HG02884 (cell line): Measurements from ENCODE around the gene GNAT1.

Experiments
- ATAC-seq: cut with Tn5 transposase; IDR thresholded peaks from one replicate; pipeline ENCODE4 v1.9.1; 2021; ENCODE audit warnings: mild to moderate bottlenecking, moderate library complexity; ENCODE audit not compliant: unreplicated experiment

GNAT1 gene

GRCh38 chr3:50190936-50191660 is at the start of gene GNAT1:
Gene GNAT1 (plus strand): TSS chr3:50191610. CDS start chr3:50191726, 116 bp downstream.
- no peak for ATAC-seq

GRCh38 chr3:50146316-50146901 is 45.0 kb upstream of the GNAT1 start:
- ATAC-seq: no peak

GRCh38 chr3:50147016-50147415 is 44.4 kb upstream of the GNAT1 start:
- ATAC-seq: no peak

- ATAC-seq: no peak
Observed at GRCh38 chr3:50147447-50147846, 44.0 kb upstream of the GNAT1 start.

- no peak for ATAC-seq
Observed at GRCh38 chr3:50147861-50148260, 43.5 kb upstream of the GNAT1 start.

GRCh38 chr3:50150404-50150750 is 41.0 kb upstream of the GNAT1 start:
- ATAC-seq: no peak

GRCh38 chr3:50150863-50151686 is 40.3 kb upstream of the GNAT1 start:
- ATAC-seq: no peak

- no peak for ATAC-seq
Observed at GRCh38 chr3:50151728-50152127, 39.7 kb upstream of the GNAT1 start.

GRCh38 chr3:50153782-50154475 is 37.5 kb upstream of the GNAT1 start:
- ATAC-seq: no peak

GRCh38 chr3:50154476-50154839 is 37.0 kb upstream of the GNAT1 start:
- no peak for ATAC-seq

GRCh38 chr3:50154840-50155490 is 36.4 kb upstream of the GNAT1 start, which contains the start of gene SEMA3F:
Gene SEMA3F (plus strand): TSS chr3:50155324. CDS start chr3:50159623, 4,299 bp downstream.
- ATAC-seq: no peak

- ATAC-seq: no peak
Observed at GRCh38 chr3:50155491-50155878, 35.9 kb upstream of the GNAT1 start.

GRCh38 chr3:50155891-50156290 is 35.5 kb upstream of the GNAT1 start:
- ATAC-seq: no peak

GRCh38 chr3:50156549-50157493 is 34.6 kb upstream of the GNAT1 start:
- ATAC-seq: no peak

GRCh38 chr3:50157827-50158529 is 33.4 kb upstream of the GNAT1 start:
- no peak for ATAC-seq

- ATAC-seq: no peak
Observed at GRCh38 chr3:50158530-50159146, 32.8 kb upstream of the GNAT1 start.

- ATAC-seq: no peak
Observed at GRCh38 chr3:50160561-50160983, 30.8 kb upstream of the GNAT1 start.

GRCh38 chr3:50161320-50161719 is 30.1 kb upstream of the GNAT1 start:
- no peak for ATAC-seq
